Measurements from ENCODE around the gene FAM229B.
"Not testable (repeated sequence)": the region's sequence is repeated elsewhere in the genome, so short reads cannot be mapped to it uniquely, and the experiment has no call there.

The FAM229B gene

DNA sequence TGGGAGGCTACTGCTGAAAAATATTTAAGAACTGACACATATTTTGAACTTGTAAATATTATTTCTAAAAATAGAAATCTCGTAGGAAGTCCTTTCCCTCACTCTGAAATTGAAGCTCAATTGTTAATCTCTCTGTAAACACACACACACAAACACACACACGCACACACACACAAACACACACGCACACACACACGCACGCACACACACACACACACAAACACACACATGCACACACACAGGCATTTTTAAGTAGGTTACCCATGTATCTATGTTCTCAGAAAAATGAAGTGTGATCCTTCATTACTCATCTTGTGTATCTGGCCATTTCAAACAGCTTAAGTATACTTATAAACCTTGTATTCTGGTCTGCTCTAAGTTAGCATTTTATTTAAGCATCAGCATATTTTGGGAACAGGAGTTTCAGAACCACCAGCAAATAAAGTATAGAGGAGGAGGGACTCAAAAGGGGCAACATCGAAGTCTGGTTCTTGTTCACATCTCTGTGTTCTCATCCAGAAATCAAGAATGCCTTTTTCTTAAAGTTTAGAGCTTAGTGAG lies 21.9 kb upstream of the FAM229B start:
- DNase-seq, result no peak

DNA sequence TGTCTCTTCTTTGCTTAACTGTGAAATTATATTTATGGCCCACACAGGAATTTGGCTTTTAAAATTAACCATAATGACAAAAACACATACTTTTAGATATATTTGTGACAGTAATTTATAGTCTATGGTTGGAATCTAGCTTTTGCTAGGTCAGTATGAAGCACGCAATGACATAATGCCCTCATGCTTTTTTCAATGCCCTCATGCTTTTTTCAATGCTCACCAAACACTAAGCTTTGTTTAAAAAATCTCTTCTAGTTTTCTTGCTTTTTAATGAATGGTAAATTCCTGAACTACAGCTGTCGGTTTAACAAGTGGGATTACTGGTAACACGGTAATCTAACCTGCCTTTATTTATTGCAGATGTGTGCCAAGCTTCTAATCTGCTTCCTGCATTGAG lies 20.8 kb upstream of the FAM229B start:
- no peak for DNase-seq

DNA sequence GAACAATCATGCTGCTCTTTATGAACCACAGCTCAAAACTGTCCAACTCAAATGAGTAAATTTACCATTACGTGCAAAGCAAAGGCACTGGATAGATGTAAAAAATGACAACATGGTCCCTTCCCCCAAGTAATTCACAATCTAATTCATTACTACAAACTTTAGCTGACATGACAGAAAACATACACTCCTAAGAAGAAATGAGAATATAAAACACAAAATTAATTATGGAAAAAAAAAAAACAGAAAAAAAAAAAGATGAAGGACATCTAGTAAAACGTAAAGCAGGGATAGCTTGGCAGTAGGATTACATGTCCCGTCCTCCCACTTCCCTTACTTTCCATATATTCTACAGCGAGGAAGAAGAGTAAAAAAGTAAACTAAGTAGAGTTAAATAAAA lies 5.8 kb upstream of the FAM229B start:
- no peak for DNase-seq

DNA sequence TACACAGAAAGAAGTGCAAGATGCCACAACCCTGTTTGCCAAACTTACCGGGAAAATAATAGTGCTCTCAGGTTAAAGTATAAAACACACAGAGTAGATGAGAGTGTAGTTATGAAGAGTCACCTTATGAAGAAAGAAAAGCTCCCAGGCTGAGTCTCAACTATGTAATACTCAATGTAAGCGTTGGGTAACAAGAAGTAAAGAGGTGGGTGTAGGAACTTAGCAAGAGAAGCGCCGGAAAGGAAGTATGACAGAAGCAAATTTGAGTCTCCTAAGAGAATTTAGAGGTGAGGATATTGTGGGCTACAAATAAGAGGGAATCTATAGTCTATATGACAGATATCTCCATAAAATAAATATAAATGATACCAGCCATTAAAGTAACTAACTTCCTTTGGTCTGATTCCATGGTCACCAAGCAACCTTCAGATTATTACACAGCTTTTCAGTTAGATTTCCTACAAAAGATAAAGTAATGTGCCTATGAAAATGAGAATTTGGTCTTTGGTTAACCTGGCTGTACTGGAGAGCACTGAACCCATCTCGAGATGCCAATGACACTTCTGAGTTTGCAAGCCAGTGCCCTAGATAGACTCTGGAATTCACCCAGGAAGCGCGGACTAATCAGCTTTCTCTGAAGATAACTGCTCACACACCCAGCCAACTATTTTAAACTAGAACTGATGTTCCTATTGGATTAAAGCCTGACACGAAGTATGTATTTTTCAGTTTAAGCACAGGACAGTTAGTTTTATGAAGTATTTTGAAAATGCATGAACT lies 1.9 kb upstream of the FAM229B start:
- no peak for DNase-seq

DNA sequence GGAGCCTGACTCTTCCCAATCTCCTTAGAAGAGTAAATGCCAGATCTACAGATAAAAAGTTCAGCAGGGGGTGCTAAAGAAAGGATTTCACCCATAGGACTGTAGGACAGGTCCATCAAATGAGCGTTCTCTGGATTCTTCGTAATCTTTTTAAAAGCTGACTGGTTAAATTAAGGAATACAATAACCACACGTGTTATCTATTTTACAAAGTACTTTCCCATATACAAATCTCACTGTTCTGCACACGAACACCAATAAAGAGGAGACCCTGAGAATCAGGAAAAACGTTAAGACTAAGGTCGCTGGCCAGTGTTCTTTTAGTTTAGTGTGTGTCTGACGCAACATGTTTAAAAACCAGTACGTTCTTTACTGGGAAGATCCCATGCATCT lies 651 bp upstream of the FAM229B start:
- no peak for DNase-seq

DNA sequence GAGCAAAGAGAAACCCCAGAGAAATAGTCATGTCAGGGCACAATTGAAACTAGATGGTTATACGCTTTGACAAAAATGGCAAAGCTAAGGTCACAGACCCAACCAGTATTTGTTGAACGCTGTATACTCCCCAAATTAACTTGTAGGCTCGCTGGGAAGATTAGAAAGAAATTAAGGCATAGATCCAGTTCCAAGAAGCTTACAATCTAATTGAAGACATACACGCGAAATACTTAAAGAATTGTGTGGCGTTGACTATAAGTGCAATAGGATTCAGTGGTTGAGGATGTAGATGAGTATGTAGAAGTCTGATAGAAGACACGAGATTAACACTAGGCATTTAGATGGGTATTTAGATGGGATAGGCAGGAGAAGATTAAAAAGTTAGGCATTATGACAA lies 525 bp downstream of the FAM229B start:
- no peak for DNase-seq

DNA sequence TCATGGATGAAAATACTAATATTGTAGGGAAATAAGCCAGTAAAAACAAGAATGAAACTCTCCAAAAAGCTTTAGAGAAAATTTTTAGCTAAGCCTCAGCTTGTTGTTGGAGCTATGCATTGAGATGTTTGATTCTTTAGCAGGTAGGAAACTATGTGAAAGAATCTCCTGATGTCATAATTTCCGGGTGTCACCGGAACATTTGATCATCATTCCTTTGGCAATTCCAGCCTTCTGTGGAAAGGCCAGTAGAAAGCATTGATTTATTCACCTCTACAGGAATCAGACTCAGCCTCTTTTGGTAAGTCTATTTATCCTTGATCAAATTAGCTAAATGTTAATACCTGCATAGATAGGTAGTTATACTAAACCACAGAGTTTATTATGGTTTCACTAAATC lies 9.5 kb downstream of the FAM229B start:
- DNase-seq, result no peak

DNA sequence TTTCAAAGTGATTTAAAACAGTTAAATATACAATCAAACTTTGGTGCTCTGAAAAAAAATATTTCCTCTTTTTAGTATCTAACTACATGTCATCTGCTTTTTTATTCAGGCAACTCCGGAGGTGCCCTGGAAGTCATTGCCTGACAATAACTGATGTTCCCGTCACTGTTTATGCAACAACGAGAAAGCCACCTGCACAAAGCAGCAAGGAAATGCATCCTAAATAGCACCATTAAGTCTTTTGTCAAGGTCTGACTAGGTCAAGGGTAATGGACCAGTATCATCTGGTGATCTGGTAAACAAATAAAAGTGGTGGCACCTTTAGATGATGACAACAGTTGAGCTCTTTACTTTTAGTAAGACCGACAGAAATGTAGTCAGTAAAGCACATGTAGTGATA lies 13.2 kb downstream of the FAM229B start:
- DNase-seq, result no peak

DNA sequence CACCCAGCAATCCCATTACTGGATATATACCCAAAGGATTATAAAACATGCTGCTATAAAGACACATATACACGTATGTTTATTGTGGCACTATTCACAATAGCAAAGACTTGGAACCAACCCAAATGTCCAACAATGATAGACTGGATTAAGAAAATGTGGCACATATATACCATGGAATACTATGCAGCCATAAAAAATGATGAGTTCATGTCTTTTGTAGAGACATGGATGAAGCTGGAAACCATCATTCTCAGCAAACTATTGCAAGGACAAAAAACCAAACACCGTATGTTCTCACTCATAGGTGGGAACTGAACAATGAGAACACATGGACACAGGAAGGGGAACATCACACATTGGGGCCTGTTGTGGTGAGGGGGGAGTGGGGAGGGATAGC lies 18.6 kb downstream of the FAM229B start:
- not testable (repeated sequence) for DNase-seq

DNA sequence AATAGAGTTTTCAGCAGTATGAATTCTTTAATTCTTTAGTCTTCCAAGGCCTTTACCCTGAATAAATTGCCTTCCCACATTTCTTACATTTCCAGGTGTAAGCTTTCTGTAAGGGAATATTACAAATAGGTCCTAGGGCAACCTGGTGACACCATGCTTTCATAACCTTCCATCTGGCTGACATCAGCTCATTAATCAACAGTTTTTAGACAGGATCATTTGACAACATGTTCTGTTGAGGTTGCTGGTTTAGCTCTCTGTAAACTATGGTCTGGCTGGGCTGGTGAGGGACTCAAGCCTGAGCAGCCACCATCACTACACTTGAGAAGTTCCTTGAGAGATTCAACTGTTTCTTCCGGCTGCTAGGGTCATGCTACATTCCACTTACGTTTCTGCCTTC lies 19.2 kb downstream of the FAM229B start:
- DNase-seq, result no peak

DNA sequence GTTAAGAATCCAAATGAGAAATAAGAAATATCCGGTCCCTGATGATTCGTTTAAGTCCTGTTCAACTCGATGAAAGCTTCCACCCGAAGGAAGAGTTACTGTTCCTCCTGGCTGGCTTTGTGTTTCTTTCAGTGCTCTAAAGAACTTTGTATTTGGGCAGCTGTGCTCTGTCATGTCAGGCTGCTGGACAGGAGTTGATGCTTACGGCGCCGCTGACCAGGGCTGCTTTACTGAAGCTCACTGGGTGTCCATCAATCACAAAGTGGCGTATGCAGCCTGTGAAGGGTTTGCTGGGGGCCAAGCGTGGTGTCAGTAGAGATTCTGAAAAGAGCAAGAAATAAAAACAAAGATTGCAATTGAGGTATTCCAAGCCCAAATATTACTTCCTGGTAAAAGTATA lies 21.9 kb downstream of the FAM229B start:
- no peak for DNase-seq

DNA sequence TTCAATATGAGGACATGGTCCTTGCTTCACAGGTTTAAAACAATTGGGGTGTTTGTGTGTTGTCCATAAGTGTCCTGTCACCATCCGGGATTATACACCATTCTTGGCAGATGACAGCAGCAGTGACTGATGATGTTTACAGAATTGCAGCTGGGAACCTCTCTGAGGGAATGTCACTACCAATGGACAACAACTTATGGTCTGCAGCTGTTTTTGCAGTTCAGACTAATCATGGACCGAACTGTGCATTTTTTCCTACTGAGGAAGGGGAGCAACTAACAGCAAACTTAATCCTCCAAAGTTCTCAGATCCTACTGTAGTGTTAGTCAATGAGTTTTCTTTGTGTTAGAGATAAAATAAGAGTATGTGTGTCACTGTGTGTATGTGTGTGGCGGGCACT lies 26.0 kb downstream of the FAM229B start:
- DNase-seq, result no peak

DNA sequence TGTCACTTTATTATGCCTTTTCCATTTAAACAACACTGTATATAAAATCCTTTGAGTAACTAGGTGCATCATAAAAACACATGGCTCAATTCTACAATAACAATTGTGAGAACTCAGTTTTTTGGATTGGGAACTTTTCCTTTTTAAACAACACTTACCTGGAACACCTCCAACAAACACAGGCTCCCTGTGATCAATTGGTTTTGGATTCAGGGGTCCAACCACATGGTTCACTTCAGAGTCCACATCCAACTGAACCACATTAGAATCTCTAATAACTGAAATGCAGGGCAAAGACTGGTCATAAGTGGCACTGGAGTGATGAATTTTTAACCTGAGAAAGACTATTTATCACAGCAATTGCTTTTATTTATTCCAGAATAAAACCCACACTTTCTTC lies 26.5 kb downstream of the FAM229B start:
- no peak for DNase-seq

DNA sequence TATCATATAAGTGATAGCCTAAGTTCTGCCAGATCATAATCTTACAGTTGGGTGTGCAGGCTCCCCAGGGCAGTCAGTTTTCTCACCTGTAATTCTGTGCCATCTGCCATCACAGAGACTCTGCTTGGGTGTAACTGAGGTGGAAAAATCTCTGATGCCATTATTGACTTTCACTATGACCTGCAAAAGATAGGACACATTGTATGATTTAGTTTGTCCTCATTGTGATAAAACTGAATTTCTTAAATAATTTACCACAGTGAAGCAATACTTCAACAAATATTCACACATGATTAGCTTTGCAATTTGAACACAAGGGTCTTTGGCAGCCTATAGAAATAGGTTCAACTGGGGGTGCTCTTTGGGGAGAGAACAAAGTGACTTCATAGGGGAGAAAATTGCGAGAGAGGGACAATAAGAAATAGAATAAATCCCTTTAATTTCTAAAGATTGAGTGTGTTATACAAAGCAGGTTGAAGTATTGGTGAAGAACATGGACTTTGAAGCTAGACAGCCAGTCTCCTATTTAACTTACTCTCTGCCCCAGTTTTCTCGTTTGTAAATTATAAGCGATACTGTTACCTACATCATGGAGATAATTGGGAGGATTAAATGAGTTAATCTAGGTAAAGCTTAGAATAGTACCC lies 27.3 kb downstream of the FAM229B start:
- no peak for DNase-seq

DNA sequence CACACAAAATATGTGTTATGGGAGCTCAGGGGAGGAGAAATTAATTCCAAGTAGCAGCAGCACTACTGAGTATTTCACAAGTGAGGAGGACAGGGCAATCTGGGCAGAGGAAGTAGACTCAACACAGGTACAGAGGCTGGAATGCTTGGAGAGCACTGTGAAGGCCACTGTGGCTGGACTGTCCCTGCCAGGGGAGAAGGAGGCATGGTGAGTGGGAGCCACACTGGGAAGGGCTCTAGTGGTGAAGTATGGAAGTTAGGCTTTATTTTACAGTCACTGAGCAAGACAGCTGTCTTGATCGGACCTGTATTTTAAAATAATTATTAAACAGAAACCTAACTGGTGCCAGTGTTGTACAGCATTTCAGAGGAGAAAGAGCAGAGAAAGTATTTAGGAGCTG lies 28.8 kb downstream of the FAM229B start:
- DNase-seq, result no peak

DNA sequence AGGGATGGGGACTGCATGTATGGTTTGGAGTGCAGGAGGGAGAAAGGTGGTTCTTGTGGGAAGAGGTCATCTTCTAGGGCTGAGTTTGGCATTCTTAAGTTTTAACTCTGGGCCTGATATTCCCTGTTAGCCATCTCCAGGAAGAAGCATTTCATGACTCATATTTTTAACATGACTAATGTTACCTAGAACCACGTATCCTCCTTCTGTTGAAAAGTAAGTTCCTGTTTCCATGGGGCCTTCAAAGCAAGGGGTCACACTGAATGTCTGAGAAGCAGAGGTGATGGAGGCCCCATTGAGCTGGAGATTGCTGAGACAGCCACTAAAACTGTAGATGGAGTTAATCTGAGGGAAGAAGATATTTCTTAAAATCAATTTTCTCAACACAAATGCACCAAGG lies 30.2 kb downstream of the FAM229B start:
- no peak for DNase-seq

DNA sequence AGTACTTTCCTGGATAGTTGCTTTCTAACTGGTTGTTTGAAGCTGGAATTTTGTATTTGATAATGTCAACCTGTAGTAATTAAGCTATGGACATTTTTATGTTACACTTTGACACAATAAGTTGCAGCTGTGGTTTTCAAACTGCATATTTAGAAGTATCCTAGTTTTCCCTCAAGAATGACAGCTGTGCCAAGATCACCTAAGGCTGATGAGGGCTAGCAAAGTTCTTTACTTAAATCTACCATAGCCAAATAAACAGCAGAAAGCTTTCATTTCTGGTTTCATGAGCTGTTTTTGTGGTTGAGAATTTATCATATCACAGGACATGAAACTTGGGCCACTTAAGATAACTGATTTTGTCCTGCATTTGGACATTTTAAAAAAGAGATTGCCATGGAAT lies 30.6 kb downstream of the FAM229B start:
- DNase-seq, result no peak

DNA sequence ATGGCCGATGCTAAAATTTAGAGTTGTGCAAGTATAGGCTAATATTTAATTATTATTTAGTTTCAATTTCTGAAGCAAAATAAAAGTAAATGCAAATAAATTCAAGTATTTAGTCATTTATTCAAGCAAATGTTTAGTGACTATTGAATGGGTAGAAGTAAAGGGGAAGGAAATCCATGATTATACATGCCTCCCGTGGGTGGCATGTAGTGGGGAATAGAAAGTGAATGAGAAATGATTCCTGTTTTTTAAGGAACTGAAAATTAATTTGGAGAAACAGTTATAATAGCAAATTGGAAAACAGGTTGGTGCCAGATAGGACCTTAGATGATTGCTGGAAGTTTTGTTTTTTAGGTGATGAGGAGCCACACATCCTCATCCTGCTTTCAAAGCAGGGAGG lies 35.4 kb downstream of the FAM229B start:
- no peak for DNase-seq

DNA sequence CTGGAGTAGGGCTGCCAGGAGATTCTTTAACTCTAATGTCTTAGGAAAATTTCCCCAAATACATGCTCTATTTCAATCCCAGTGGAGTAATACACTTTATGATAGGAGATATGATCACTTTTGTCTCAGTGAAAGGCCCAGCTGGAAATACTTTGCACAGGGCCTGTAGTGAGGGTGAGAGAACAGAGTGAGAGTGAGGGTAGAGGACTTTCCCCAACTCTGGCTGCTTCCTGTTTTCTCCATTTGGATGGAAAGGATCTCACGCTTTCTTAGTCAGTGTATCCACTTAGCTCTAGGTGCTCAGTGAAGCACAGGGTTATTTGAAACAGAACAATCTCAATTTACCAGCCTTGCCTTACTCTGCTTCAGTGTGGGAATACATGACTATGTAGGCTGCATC lies 36.6 kb downstream of the FAM229B start:
- DNase-seq, result no peak

DNA sequence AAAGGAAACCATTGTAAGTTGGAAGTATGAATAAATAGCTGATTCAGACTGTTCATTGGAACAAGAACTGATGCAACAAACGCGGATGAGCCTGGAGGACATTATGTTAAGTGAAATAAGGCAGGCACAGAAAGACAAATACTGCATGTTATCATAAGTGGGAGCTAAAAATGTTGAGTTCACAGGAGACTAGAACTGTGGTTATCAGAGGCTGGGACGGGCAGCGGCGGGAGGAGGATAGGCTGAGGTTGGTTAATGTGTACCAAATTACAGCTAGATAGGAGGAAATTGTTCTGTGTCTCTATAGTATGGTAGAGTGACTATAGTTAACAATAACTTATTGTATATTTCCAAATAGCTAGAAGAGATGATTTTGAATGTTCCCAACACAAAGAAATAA lies 40.8 kb downstream of the FAM229B start:
- DNase-seq, result no peak

DNA sequence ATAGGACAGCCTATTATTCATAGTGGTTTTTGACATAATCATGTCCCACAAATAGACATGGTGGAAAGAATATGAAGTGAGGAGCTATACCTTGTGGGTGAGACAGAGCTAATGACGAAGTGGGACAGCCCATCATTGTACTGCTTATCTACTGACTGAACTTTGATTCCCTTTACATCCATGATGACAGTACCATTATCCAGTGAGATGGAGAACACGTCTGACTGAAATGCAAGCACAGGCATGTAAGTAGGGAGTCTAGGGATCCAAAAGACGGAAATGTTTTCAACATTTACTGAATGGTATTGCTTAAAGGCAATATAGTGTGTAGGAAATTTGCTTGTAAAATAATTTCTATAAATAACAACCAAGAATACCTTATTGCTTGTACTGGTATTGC lies 43.5 kb downstream of the FAM229B start:
- no peak for DNase-seq

DNA sequence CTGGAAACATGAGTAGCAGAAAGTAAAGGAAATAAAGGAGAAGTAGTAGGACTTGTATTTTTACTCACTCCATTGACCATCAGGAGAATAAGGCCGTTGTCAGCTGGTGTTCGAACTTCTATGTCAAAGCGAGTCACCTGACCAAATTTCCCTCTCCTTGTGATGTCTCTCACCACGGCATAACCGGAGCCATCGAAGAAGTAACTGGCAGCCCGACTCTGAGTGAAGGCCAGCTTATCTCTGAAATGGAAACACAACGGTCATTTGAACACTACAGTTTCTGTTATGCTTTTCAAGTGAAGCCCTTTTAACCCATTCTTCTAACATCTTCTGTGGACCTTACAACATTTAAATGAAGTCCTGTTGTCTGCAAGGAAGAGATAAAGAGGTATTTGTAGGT lies 51.7 kb downstream of the FAM229B start:
- DNase-seq, result no peak

DNA sequence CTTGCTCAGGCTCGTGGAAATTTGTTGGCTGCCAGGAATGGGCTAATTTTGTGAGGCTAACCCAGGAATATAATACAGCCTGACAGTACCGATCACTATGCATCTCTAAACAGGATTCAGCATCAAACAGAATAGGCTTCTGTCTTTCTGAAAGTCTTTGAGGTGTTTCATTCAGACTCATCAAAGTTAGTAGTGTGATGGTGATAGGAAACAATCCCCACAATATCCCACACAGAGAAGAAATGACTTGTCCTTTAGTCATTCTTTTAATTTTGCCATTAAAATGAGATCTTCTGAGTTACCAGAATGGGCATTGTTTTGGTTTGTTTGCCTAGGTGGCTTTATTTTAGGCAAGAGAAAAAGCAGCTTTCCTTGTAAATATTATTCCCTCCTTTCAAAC lies 54.3 kb downstream of the FAM229B start:
- DNase-seq, result no peak

DNA sequence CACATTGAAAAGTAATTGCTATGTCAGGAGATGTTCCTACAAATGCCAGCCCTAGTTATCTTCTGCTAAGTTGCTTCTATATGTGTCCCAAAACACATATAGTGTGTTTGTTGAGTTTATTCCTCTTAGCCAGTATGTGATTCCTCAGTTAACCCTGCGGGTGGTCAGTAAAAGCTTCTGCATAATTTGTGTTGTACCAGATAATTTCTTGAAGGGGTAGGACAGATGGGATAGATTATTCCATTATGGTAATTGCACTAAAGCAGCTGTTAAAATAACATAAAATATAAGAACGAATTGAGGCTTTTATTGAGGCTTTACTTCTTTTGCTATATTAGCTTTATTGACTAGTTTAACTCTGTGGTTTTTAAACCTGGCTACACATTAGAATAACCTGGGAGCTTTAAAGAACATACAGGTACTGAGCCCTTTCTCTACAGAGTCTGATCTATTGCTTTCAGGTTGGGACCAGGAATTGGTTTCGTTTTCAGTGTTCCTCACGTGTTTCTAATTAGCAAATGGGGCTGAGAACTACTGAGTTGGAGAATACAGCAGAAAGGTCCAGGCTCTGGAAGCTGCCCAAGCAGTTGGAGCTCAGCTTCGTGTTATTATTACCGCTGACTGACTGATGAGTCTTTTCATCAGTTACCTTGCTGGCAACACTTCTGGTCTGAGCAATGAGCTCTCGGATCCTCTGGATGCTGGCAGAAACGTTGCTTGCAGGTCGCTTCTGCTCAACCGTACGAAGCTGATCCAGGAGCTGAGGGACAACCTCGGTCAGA lies 56.9 kb downstream of the FAM229B start:
- no peak for DNase-seq
